Breast epithelium (tissue), 3 donors: ENCODE data around the gene DOCK9.

Experiments
- CTCF ChIP-seq, 3 donors: fragments of 450-650 bp; IDR thresholded peaks; one replicate each; pipeline ENCODE4 v1.5.1; 2016 to 2017; ENCODE audit warnings: antibody characterized with exemption in 3 of 3, mild to moderate bottlenecking in 3 of 3, moderate library complexity in 3 of 3
- POLR2A ChIP-seq: fragments of 450-650 bp; IDR thresholded peaks from one replicate; pipeline ENCODE4 v1.6.1; 2016; ENCODE audit warnings: antibody characterized with exemption, mild to moderate bottlenecking, moderate library complexity
- POLR2AphosphoS5 ChIP-seq, 3 donors: sonication (generic); formaldehyde crosslinking; IDR thresholded peaks; one replicate each; pipeline ENCODE4 v1.6.1; 2017; ENCODE audit warnings: antibody characterized with exemption in 3 of 3

DNA sequence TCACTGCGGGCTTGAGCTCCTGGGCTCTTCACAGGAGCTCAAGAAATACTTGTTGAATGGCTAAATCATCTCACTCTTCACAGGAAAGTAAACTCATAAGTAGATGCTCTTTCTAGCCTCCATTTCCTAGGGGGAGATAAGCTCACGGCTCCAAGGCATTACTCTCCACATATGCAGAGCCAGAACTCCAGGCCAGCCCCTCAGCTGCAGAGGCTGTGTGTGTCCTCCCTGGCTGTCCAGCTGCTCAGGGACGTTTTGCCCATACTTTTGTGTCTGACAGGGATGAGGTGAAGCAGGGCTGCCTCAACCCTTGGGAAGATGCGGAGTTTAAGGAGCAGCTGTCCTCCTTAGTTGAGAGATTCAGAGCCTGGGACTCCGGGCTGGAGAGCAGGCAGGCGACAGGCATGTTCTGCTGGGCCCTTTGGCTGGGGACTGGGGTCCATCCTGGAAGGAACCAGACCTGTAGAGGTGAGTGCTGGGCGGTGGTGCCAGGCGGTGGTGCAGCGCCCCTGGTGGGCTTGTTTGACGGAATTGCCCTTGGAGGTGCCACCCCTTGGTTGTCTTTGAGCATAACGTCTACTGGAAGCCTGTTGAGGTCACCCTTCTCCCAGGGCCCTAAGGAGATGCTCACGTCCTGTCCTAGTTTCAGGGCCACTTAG lies 204.9 kb downstream of the DOCK9 start:
- no peak for TF ChIP-seq CTCF (IDR thresholded peaks at IDR 0.05)
- no peak for TF ChIP-seq POLR2AphosphoS5 (IDR thresholded peaks at IDR 0.05)
- TF ChIP-seq POLR2A, result no peak
